Subcutaneous adipose tissue (tissue), 4 donors: ENCODE data around the gene FRMD5. TPM values are rescaled to one million over a fixed set of nuclear protein-coding genes. Genes with fewer than 3 reads are reported as not detected.

Experiments used
- total RNA-seq, 4 donors: library from RNA; depleted of rRNA; stranded (reverse); fragments of >200 nt; gene quantifications; one replicate each; pipeline ENCODE4 v1.1.0, GENCODE V29; 2016
- TF ChIP-seq, protein P1 (sequence below): fragments of 450-650 bp; IDR thresholded peaks from one replicate; pipeline ENCODE4 v1.5.1; 2016; ENCODE audit warnings: low read depth, mild to moderate bottlenecking, control low read depth, antibody characterized with exemption, moderate library complexity

FRMD5 gene
- total RNA-seq, 4 donors from 2014 or later, result 0.34 TPM; not detected in 3

DNA sequence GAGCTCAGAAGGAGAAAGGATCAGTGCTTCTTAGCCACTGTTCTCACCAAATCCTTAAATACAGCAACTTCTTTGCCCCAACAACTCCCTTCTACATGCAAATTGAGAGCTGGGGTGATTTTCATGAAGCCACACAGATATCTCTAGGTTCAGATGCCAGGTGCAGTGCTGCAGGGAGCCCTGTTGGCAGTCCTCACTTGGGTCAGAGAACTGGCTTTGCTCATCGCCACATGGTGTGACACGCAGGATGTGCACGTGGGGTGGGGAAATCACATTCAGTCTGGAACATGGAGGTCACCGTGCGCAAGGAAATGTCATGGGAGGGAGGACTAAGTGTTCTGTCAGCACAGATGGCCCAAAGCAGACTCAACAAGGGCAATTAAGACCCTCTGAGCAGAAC is 264.5 kb downstream of the FRMD5 start:
- TF ChIP-seq, protein P1, sequence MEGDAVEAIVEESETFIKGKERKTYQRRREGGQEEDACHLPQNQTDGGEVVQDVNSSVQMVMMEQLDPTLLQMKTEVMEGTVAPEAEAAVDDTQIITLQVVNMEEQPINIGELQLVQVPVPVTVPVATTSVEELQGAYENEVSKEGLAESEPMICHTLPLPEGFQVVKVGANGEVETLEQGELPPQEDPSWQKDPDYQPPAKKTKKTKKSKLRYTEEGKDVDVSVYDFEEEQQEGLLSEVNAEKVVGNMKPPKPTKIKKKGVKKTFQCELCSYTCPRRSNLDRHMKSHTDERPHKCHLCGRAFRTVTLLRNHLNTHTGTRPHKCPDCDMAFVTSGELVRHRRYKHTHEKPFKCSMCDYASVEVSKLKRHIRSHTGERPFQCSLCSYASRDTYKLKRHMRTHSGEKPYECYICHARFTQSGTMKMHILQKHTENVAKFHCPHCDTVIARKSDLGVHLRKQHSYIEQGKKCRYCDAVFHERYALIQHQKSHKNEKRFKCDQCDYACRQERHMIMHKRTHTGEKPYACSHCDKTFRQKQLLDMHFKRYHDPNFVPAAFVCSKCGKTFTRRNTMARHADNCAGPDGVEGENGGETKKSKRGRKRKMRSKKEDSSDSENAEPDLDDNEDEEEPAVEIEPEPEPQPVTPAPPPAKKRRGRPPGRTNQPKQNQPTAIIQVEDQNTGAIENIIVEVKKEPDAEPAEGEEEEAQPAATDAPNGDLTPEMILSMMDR, result no peak

DNA sequence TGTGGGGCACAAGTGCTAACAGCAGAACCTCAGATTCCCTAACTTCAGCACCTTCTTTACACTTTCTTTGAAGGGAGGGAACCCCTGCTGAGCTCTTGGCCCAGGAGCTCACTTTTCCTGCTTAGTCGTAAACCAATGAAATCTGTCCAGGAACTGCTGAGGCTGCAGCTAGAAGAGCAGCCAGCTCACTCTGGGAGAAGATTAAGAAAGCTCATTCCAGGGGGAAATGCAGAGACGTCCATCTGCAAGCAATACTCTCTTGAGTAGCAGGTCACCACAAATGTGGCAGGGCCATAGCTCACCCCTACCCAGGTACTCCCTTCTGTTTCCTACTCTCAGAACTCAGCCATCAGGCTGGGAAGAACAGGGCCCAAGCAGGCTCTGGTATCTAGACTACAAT is 265.0 kb downstream of the FRMD5 start:
- TF ChIP-seq, protein P1, result no peak

DNA sequence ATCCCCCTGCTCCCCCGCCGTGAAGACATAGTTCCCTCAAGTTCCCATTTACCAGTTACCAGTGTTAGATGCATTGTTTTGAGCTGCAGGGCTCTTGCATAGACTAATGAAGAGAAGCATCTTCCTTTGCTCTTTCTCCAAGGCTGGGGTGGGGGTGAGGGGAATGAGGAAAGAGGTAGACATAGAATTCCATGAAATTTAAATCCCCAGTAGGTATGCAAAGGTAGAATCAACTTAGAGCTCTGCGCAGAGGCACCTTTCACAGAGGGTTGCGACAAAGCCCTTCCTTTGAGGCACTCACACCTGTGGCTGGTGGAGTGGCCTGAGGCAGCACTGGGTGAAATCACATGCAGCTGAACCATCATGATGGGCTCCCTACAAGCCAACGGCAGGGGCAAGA is 266.9 kb downstream of the FRMD5 start:
- TF ChIP-seq, protein P1, result no peak

GRCh38 chr15:43927203-43927602 is 267.9 kb downstream of the FRMD5 start:
- TF ChIP-seq, protein P1, result no peak

GRCh38 chr15:43923553-43923952 is 271.5 kb downstream of the FRMD5 start:
- TF ChIP-seq, protein P1, result no peak

DNA sequence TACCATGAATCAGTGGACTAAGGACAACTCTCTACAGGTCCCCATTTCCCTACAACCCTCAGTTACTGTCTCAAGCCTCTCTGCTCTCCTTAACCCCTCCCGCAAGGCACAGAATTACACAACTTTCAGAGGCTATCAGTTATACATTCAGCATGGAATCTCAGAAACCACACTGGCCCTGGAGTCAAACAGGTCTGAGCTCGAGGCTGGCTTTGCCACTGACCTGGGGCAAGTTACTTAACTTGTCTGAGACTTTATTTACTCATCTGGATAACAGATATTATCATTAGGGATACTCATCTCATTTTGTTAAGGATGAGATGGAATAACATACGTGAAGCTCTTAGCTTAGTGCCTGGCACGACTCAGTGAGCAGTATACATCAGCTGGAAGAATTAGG is 273.1 kb downstream of the FRMD5 start:
- TF ChIP-seq, protein P1, result no peak

DNA sequence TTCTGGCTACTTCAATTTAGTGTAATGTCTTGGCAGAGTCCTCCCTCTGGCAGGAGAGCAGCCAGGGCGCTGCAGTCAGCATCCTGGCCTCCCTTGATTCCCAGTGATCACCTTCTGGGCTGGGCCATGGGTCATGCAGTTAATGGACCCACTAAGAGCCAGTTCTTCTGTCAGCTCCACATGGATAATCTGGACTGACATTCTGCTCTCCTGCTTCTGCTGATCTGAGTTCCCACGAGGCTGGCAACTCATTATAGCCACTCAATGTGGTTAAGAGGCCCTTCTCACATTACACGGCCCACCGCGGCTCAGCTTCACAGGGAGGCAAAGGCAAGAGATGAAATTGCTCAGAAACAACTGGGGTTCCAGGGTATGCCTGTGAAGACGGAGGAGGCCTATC is 274.3 kb downstream of the FRMD5 start:
- TF ChIP-seq, protein P1, result no peak
